AG08396 (cell line): Measurements from ENCODE around the gene AP4B1.

ENCODE experiments used
- DNase-seq: peaks from one replicate; pipeline ENCODE4 v3.0.0; 2012; ENCODE audit warnings: low spot score, mixed read lengths

Gene AP4B1

GRCh38 chr1:113930499-113931161 is 26.0 kb upstream of the AP4B1 start:
- DNase-seq, result peak; percentile 79

GRCh38 chr1:113929750-113930498 is 25.3 kb upstream of the AP4B1 start:
- DNase-seq, result peak; percentile 63

DNA sequence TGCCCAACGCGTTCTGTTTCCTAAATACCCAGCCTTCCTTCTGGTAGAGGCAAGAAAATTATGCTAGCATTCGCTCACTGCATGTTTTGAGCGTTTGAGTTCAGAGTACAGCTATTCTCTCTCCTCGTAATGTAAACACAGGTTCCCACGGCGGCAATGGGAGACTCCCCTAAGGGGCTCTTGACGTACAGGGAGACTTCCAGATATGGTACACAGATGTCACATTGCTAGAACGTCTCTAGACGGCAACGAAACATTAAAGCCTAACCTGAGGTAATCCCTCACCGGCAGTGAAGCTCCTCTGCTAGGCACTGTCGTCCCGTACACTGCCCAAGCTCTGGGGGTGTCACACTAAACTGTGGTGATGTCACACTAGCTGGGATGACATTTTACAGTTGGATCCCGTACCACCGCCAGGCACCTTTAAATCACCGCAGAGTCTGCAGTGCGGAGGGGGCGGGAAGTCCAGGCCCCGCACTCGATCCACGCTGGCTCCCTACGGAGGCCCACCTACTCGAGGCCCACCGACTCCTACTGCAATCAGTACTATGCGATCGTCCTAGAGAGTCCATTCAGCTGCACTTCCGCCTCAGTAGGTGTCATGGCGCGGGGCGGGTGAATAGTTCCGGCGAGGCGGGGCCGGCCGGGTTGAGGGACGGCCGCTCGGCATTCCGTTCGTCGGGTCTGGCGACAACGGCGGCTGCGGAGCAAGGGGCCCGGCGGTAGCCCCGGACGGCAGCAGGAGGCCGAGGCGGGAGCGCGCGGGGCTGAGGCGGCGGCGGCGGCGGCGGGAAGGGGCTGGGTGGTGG is 24.5 kb upstream of the AP4B1 start, which contains the start of gene HIPK1:
TSS of gene HIPK1 (plus strand) at position 384 of the 809 bp plus-strand sequence.
- peak; percentile 90 for DNase-seq

GRCh38 chr1:113928187-113928930 is 23.8 kb upstream of the AP4B1 start:
- DNase-seq, result no peak

DNA sequence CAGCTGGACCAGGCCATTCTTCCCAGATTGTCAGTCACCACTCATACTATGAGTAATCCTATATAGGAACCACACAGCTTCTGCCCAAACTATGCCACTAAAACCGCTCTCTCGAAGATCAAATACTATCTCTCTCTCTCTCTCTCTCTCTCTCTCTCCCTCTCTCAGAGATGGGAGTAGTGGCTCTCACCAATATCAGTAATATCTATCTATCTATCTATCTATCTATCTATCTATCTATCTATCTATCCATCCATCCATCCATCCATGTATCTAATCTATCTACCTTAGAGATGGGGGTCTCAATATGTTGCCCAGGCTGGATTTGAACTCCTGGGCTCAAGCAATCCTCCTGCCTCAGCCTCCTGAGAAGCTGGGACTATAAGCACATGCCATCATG is 19.9 kb upstream of the AP4B1 start:
- no peak for DNase-seq

- DNase-seq, result no peak
Measured at GRCh38 chr1:113922957-113923356, 18.4 kb upstream of the AP4B1 start.

DNA sequence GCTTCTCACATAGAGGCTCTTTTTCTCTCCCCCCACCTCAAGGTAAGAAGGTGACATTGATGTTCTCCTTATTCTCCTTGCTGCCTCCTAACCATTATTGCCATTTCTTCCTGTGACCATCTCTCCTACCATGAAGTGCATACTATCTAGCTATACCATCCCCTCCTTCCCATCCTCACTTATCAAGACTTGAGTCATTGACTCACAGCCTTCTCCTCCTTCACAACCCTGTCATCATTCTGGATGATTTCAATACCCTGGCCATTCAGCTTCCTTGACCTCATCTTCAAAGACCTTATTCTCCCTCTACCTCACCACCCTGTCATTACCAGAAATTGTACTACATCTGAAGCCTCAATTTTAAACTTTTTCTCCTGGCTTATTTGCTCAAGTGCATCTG is 13.6 kb upstream of the AP4B1 start:
- no peak for DNase-seq

GRCh38 chr1:113917400-113918082 is 12.9 kb upstream of the AP4B1 start:
- DNase-seq, result no peak

DNA sequence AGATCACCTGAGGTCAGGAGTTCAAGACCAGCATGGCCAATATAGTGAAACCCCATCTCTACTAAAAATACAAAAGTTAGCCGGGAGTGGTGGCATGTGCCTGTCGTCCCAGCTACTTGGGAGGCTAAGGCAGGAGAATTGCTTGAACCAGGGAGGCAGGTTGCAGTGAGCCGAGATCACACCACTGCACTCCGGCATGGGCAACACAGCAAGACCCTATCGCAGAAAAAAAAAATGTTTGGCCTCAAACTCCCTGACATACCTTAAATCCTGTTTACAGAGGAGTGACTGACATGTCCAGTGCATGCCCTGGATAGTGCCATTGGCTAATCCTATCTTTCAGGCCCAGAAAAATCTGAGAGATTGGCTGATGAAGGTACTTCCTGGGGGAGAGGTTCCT is 12.4 kb upstream of the AP4B1 start:
- DNase-seq, result no peak

DNA sequence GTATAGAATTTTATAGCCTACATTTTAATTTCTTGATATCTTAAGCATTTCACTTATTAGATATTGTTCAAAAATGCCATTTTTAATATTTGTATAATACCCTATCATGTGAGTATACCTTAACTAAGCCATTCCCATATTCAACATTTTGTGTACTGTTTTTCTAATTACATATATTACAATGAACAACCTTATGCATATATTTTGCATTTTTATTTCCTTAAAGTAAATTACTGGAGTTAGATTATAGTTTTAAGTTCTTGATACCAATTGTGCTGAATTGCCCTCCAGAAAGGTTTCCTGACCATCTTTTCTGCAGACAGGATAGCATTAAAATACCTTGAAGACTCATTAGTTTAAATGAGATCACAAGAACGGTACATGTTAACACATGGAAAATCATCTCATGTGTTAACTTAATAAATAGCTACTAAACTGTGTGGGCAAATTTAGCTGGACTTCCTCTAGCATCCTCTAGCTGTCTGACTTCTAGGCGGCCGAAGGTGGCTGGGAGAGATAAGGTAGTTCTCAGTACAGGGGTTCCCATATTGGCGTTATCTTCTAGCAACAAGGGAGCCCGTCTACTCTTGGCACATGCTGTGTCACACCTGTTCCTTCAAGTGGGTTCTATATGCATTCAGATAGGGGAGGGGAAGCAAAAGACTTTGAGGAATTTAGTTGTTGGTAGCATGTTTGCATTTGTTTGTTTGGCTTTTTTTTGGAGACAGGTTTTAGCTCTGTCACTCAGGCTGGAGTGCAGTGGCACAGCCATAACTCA is 9.5 kb upstream of the AP4B1 start:
- no peak for DNase-seq

- no peak for DNase-seq
Measured at GRCh38 chr1:113913312-113913668, 8.7 kb upstream of the AP4B1 start.

DNA sequence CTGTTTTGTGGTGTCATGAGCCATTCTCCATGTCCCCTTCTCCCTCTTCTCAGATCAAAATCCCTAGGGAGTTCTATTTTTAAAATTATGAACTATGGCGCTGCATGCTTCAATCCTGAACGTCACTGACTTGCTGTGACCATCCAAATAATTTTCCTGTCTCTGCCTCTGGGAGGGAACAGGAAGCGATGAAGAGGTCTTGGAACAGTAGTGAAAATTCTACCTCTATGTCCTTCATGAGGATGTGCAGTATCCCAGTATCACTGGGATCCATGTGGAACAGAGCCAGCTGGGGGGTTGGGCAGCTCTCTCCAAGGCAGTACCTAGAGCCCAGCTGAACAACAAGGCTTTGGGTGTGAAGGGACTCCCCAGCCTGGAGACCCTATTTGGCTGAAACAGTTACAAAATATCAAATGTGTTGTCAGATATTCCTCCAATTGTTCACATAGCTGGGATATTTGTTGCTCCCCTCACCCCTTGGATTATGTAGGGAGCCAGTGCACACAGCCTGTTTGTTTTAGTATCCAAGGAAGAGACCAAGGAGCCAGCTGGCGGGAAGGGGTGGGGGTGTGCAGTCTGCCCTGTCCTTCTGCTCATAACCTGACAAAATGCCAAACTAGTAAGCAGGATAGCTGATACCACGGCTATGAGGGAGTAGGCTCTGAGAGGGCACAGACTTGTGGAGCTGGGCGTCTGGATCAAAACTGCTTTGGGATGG is 8.2 kb upstream of the AP4B1 start:
- peak; percentile 68 for DNase-seq

DNA sequence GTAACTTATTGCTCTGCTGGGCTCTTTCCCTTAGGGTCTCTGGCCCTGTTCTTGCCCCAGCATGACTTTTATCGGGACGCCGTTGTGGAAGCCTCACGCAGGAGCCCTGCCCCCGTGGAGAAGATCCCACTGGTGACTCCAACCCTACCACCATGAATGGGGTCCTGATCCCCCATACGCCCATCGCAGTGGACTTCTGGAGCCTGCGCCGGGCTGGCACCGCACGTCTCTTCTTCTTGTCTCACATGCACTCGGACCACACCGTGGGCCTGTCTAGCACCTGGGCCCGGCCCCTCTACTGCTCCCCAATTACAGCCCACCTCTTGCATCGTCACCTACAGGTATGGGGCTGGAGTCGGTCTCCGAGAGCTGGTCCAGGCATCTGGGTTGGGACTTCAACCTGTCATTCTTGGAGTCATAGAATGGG is 849 bp upstream of the AP4B1 start:
- no peak for DNase-seq

DNA sequence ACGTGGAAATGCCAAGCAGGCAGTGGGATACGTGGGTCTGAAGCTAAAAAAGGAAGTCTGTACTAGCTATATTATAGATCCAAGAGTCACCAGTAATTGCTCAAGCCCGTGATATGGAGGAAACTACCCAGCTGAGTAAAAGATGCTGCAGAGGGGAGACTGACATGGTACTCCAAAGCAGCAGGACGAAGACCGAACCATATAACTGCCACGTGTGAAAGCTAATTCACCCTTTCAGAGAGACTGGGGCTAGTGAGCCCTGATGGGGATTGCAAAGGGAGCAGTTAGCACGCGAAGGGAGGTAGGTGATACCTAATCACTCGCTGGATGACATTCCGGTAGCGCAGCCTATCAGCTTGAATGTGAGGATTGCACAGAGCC is 316 bp downstream of the AP4B1 start:
- no peak for DNase-seq

DNA sequence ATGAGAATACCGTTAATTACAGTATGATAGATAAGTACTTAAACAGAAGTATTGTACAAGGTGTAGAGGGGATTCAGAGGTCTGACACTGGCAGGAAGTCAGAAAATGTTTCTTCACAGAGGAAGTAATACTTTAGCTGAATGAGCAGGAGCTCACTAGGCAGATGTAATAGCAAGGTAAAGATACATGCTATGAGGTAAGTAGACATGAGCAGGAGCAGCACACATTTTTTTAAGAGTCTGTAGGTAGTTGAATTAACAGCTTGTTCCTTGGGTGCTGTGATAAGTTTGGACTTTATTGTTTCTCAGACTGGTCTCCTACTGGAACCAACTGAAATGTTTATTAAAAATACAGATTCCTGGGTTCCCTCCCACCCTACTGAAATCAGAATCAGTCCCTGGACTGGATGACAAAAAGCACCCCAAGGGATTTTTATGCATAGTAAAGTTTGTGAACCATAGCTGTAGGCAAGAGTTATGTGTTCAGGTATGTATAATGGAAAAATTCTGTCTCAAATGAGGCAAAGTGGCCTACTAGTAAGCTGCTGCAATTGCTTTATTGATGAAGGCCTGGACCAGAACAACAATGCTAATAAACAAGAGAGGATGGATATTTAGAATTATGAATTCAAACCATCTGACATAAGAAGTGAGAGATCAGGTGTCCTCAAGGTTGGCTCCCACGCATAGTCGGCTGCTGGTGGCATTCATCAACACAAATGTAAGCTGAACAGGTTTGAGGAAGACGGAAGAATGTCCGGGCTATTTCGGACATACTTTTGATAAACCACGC is 902 bp downstream of the AP4B1 start:
- DNase-seq, result no peak

DNA sequence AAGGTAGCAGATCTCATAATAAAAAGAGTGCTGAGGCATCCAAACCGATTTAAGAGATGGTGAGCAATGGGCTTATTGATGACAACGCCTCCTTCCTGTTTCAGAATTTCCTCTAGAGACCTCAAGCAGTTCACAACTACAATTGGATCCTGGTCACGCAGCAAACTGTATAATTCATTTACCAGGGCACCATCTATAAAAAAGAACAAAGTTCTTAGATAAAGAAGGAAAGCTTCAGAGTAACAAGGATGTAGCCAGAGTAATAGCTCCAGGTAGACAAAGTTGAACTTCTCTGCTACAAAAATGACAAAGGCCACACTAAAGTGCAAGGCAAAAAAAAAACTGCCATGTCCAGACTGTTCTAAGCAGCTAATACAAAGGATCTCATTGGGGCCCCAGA is 3.4 kb downstream of the AP4B1 start:
- no peak for DNase-seq

DNA sequence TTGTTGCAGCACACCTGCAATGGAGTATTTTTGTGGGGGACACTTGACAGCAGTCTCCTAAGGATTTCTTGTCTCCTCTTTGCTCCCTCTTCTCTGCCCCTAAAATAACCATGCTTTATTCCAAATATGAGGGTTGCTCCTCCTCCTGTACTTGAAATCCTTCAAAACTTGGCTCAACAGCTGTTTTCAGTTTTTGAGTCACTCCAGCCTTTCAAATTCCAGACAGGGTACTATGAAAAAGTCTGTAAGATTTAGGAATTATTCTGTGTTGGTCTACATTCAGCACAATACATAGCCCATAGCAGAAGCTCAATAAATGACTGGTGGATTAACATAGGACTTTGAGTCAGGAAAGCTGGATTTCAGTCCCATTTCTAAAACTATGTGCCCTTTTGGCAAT is 5.5 kb downstream of the AP4B1 start:
- DNase-seq, result peak; percentile 18

DNA sequence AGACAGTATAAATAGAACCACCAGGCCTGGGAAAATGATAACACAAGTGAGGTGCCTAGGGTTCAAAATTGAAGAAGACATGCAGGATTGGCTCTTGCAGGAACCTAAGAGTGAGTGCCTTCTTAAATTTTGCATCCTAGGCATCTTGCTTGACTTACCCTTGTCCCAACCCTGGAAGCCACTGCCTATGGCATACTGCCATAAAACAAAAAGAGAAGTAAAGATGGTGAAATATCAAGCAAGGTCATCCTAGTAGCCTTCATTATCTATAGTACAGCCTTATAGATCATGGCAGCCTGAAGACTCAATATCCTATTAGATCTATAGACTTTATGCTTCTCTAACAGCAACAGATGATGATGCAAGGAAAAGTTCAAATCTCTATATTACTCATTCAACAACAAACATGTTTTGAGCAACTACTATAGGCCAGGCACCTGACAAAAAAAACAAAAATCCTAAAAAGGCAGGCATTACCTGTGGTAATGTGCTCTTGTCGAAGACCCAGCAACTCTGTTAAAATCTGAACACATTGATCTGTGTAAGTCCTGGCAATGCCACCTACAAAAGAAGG is 6.3 kb downstream of the AP4B1 start:
- no peak for DNase-seq

- no peak for DNase-seq
Measured at GRCh38 chr1:113895961-113896360, 8.6 kb downstream of the AP4B1 start.
